ENCODE measurements around the gene TAS1R3. TPM values are rescaled to one million over a fixed set of nuclear protein-coding genes. Genes with fewer than 3 reads are reported as not detected.

The TAS1R3 gene
- total RNA-seq, 1 experiment from 2014 or later = 0.28 TPM

DNA sequence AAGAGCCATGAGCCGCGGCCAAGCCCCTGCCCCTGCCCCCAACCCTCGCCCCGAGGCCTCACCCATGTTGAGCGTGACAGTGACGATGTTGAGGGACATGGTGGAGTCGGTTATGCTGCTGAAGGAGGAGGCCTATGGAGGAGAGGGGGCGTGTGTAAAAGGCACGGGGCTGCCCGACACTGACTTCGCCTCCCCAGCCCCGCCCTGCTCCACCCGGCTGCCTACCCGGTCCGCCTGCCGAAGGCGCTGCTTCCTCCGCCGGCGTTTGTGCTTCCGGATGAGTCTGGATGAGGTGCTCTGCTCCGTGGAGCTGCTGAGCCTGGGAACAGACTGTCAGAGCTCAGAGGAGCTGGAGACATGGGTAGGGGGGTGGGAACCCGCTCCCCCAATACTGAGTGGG is 9.1 kb downstream of the TAS1R3 start:
- no CpG with 5 or more reads among the region's 23 CpGs for WGBS (ENCODE audit: extremely low coverage, insufficient read length, low lambda C conversion rate)
- Histone ChIP-seq H4K5ac (ENCODE audit: insufficient read length, low read depth, low read length) (no peak overlapping the region), H4K20me1 (ENCODE audit: control insufficient read depth, insufficient read depth, insufficient read length) (no peaks in the 10 kb centered on the region)

More for the DNA sequence above, 9.1 kb downstream of the TAS1R3 start:
- H3K27ac ChIP-seq (ENCODE audit: insufficient read length, low read depth, low read length) = no peak overlapping the region
- no peak overlapping the region for H3K4ac ChIP-seq (ENCODE audit: low read depth, low read length)
- H3K36me3 Mint-ChIP-seq (ENCODE audit: insufficient read depth in 1 of 3, low read depth in 3 of 3) = peaks cover 21 to 36% (median 31%) of the 10 kb centered on the region in 3 experiments
- peak overlapping the region in 1 of 3 experiments; percentile 59; a peak in 1 of 7 replicates for H3K27ac Mint-ChIP-seq
- TF ChIP-seq, protein P1, sequence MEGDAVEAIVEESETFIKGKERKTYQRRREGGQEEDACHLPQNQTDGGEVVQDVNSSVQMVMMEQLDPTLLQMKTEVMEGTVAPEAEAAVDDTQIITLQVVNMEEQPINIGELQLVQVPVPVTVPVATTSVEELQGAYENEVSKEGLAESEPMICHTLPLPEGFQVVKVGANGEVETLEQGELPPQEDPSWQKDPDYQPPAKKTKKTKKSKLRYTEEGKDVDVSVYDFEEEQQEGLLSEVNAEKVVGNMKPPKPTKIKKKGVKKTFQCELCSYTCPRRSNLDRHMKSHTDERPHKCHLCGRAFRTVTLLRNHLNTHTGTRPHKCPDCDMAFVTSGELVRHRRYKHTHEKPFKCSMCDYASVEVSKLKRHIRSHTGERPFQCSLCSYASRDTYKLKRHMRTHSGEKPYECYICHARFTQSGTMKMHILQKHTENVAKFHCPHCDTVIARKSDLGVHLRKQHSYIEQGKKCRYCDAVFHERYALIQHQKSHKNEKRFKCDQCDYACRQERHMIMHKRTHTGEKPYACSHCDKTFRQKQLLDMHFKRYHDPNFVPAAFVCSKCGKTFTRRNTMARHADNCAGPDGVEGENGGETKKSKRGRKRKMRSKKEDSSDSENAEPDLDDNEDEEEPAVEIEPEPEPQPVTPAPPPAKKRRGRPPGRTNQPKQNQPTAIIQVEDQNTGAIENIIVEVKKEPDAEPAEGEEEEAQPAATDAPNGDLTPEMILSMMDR (conservative IDR thresholded peaks at IDR 0.05) = no peak
- no peak overlapping the region for H2BK12ac ChIP-seq (ENCODE audit: insufficient read length, low read depth, low read length)
- no peak overlapping the region for H2BK120ac ChIP-seq (ENCODE audit: low read depth, low read length, poor library complexity, severe bottlenecking)
- H3K9me3 ChIP-seq (ENCODE audit: control insufficient read depth, low read depth, low read length) = no peaks in the 10 kb centered on the region
- no peak overlapping the region for H2BK15ac ChIP-seq (ENCODE audit: low read depth, low read length)
- no peaks in the 10 kb centered on the region for H3K4me1 Mint-ChIP-seq
- H3K79me1 ChIP-seq (ENCODE audit: insufficient read depth, low read depth, low read length, poor library complexity, severe bottlenecking) = peaks cover 2% of the 10 kb centered on the region
- no peak overlapping the region for H3T11ph ChIP-seq (ENCODE audit: low read length)
- no peaks in the 10 kb centered on the region for H3K23me2 ChIP-seq (ENCODE audit: insufficient read length, low read depth, low read length, poor library complexity, severe bottlenecking)
- H4K8ac ChIP-seq (replicated peaks; ENCODE audit: insufficient read length, low read depth, low read length) = no peak overlapping the region
- no peak overlapping the region for H3K18ac ChIP-seq (ENCODE audit: insufficient read length, low read depth, low read length)
- H2BK5ac ChIP-seq (ENCODE audit: insufficient read length, low read length) = no peak overlapping the region
- H3K4me1 ChIP-seq (ENCODE audit: insufficient read depth, low read length) = no peaks in the 10 kb centered on the region
- H3K27me3 Mint-ChIP-seq (ENCODE audit: low read depth) = no peaks in the 10 kb centered on the region
- no peak overlapping the region for H3K14ac ChIP-seq (ENCODE audit: insufficient read depth, low read length)
- no peak for DNase-seq
- no peak overlapping the region for H4K91ac ChIP-seq (ENCODE audit: insufficient read length, low read depth, low read length)
- H2AK5ac ChIP-seq (ENCODE audit: insufficient read length, low read length) = no peak overlapping the region
- no peaks in the 10 kb centered on the region for H3K27me3 ChIP-seq (ENCODE audit: insufficient read depth, low read length)
- H3K56ac ChIP-seq (ENCODE audit: insufficient read length, low read depth, low read length) = no peak overlapping the region
- no peak overlapping the region for H2BK20ac ChIP-seq (ENCODE audit: low read depth, low read length, poor library complexity, severe bottlenecking)
- H3K79me2 ChIP-seq (ENCODE audit: insufficient read depth, low read length) = no peaks in the 10 kb centered on the region; the same call in 1 of the 2 replicates
- H3K9me3 Mint-ChIP-seq = peaks cover 0 to 8% of the 10 kb centered on the region in 2 experiments; a peak in 3 of 5 replicates
- H3K4me2 ChIP-seq (ENCODE audit: insufficient read depth, insufficient read length, low read length) = no peak overlapping the region
- H3K4me3 Mint-ChIP-seq = no peak overlapping the region
- H3K9ac ChIP-seq (ENCODE audit: extremely low read depth, insufficient read length, low read length) = no peak overlapping the region
- no peak overlapping the region for H3K23ac ChIP-seq (ENCODE audit: insufficient read length, low read depth, low read length)
- no peak overlapping the region for H2AFZ ChIP-seq (ENCODE audit: low read length)
